Central memory CD8-positive, alpha-beta T cell (primary cell): ENCODE measurements around the gene MRGPRG.
A peak's percentile ranks its signal among the peaks of the same experiment; 100 is the strongest.

Experiments
- ATAC-seq: fragments of 150-1000 bp; cut with Tn5 transposase; replicated peaks from 2 replicates; pipeline ENCODE4 v1.10.0; 2022; ENCODE audit warnings: mild to moderate bottlenecking, moderate FRiP score, moderate number of reproducible peaks; ENCODE audit not compliant: poor library complexity, severe bottlenecking; ENCODE audit errors: extremely low read depth
- DNase-seq, 2 donors: peaks; one replicate each; pipeline ENCODE4 v3.0.0; 2021; ENCODE audit warnings: low spot score in 2 of 2
- H3K27ac Mint-ChIP-seq: one replicate; pipeline ENCODE4 v1.8.0; 2022; ENCODE audit warnings: low read depth, mild to moderate bottlenecking, moderate library complexity, mixed read lengths
- H3K27me3 Mint-ChIP-seq: one replicate; pipeline ENCODE4 v1.8.0; 2022; ENCODE audit warnings: mixed read lengths
- H3K36me3 Mint-ChIP-seq: one replicate; pipeline ENCODE4 v1.8.0; 2022; ENCODE audit warnings: mild to moderate bottlenecking, moderate library complexity, mixed read lengths; ENCODE audit not compliant: insufficient read depth
- H3K4me1 Mint-ChIP-seq: one replicate; pipeline ENCODE4 v1.8.0; 2022; ENCODE audit warnings: mixed read lengths
- H3K4me3 Mint-ChIP-seq: one replicate; pipeline ENCODE4 v1.8.0; 2022; ENCODE audit warnings: mild to moderate bottlenecking, moderate library complexity, mixed read lengths
- H3K9me3 Mint-ChIP-seq: one replicate; pipeline ENCODE4 v1.8.0; 2022; ENCODE audit warnings: mixed read lengths

MRGPRG gene

DNA sequence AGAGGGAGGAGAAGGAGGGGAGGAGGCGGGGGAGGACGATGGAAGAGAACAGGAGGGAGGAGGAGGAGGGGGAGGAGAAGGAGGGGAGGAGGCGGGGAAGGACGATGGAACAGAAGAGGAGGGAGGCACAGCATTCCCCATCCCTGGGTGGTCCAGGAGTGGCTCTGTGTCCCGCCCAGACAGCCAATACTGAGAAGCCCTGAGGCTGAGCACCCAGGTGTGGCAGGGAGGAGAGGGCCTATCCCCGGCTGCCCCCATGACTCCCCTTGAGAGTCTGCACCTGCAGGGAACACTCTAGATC lies 12.9 kb upstream of the MRGPRG start:
- DNase-seq: no peak

DNA sequence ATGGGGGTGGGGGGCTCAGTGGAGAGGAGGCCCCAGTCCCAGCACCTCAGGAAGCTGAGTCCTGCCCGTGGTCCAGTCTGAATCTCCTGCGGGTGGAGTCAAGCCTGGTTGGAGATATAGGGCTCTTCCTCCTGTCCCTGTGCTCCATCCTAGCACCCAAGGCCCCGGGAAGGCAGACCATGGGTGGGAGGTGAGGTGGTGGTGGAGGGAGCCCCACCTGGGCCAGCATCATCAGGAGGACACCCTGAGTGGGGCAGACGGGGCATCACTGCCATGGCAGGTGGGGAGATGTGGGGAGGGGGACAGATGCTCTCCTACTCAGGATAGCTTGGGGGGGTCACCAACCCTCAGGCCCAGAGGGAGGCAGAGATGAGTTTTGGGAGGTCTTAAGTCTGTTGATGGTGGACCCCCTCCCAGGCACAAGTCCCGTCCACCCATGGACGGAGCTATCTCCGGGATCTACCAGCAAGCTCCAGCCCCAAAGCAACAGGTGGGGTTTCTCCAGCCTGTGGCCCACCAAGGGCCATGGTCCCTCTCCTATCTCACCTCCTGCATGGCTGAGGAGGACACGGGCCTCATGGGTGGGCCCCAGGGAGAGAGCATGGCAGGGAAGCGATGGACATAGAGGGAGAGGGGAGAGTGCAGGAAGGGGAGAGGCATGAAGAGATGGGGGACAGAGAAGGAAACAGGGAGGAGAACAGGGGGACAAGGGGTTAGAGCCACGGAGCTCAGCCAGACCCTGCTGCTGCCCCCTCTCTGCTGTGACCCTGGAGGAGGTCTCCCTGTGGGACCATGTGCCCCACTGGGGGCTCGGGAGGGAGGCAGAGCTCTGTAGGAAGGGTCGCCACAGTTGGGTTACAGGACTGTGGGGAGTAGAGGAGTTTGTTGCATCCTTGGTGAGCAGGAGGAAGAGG lies 12.3 kb upstream of the MRGPRG start:
- no peak for DNase-seq
- ATAC-seq: no peak
- H3K27me3 Mint-ChIP-seq: peaks cover 37% of the 10 kb centered on the region
- no peaks in the 10 kb centered on the region for H3K4me1 Mint-ChIP-seq
- no peaks in the 10 kb centered on the region for H3K9me3 Mint-ChIP-seq
- no peak overlapping the region for H3K4me3 Mint-ChIP-seq
- no peak overlapping the region for H3K27ac Mint-ChIP-seq
- H3K36me3 Mint-ChIP-seq: peaks cover 2% of the 10 kb centered on the region

More for the DNA sequence above, 12.9 kb upstream of the MRGPRG start:
- ATAC-seq: no peak
- H3K27me3 Mint-ChIP-seq: peaks cover 31% of the 10 kb centered on the region
- no peak overlapping the region for H3K27ac Mint-ChIP-seq
- peaks cover 2% of the 10 kb centered on the region for H3K36me3 Mint-ChIP-seq
- H3K4me1 Mint-ChIP-seq: no peaks in the 10 kb centered on the region
- H3K4me3 Mint-ChIP-seq: no peak overlapping the region
- no peaks in the 10 kb centered on the region for H3K9me3 Mint-ChIP-seq

DNA sequence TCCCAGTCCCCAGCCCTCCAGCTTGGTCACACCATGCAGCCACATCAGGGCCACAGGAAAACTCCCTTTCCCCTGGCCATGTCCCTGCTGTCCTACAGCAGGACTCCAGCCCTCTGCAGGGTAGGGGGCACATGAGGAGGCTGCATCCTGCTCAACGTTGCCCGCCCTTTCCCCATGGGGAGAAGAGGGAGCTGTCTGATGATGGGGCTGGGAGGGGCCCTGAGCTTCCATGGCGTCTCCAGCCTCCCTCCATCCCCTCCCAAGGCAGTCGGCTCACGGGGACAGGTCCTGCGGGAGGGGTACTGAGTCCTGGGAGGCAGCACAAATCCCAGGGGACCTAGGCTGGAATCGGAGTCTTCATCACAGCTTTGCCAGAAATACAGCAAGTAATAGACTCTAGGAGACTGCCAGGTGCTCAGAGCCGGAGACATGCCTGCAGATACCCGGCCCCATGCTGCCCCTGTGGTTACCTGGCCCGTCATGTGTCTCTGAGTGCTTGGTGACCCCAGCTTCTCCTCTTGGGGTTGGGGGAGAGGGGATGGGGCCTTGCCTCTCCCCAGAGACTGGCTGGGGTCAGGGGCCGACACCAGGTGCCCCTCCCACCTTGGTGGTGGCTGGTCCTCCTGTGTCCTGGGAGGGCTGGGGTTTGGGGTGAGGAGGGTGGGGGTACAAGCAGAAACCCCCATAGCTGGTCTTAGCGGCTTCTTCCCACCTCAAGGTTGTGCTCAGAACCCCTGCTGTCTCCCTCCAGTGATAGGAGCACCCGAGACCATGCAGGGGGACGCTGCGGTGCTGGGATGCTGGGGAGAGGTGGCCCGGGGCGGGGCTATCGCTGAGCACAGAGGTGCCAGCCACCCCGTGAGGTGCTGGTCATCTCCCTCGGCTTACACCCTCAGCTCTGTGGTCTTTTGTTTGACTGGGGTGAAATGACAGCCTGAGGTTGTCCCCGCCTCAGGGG lies 11.3 kb upstream of the MRGPRG start:
- no peak for DNase-seq
- H3K36me3 Mint-ChIP-seq: peaks cover 2% of the 10 kb centered on the region
- no peak for ATAC-seq
- H3K9me3 Mint-ChIP-seq: no peaks in the 10 kb centered on the region
- no peak overlapping the region for H3K27ac Mint-ChIP-seq
- H3K4me3 Mint-ChIP-seq: no peak overlapping the region
- peaks cover 35% of the 10 kb centered on the region for H3K27me3 Mint-ChIP-seq
- no peaks in the 10 kb centered on the region for H3K4me1 Mint-ChIP-seq

DNA sequence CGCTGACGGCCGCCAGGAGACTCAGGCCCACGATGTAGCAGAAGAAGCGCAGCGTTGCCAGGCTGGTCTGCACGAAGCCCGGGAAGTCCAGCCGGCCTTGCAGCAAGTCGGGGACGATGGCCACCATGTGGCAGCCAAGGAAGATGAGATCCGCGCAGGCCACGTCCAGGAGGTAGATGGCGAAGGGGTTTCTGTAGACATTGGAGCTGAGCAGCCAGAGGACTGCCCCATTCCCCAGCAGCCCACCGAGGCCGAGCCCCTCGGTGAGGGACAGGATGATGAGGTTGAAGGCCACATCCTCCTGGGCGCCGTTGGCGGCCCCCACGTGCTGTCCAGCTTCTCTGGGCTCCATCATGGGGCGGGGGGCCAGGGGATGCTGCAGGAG lies 9.8 kb upstream of the MRGPRG start:
- Mint-ChIP-seq H3K27ac (no peak overlapping the region), H3K36me3 (peaks cover 2% of the 10 kb centered on the region), H3K27me3 (peaks cover 44% of the 10 kb centered on the region), H3K4me1 (no peaks in the 10 kb centered on the region), H3K4me3 (no peak overlapping the region), H3K9me3 (no peaks in the 10 kb centered on the region)
- DNase-seq (no peak), ATAC-seq (no peak)

DNA sequence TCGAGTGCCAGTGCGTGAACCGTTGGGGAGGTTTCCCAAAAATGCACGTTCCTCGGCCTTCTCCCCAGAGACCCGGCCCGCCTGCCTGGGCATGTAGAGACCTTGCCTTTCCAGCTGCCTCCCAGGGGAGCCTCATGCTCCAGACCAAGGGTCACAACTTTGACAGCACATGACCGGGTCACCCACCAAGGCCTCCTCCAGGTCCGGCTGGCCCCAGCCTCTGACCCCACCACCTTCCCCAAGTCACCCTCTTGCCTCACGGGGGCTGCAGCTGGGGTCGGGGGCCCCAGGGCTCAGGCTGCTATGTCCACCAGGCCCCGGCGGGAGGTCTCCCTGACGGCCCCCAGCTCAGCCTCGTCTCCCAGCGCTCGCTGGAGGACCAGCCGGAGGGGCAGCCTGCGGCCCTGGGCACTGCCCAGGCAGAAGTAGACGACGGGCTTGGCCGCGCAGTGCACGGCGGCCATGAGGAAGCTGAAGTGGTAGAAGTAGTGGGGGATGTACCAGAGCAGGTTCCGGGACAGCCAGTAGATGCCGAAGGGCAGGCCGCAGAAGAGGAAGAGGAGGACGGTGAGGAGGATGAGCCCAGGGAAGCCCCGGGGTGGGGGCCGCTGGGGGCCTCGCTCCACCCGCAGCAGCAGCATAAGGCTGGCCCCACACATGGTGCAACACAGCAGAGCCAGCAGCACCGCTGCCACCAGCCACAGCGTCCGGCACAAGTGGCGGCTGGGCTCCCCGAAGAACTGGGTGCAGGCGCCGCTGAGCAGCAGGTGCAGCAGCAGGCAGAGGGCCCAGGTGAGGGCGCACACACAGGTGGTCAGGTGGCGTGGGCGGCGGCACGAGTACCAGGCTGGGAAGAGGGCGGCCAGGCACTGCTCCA lies 9.2 kb upstream of the MRGPRG start:
- Mint-ChIP-seq H3K27ac (no peak overlapping the region), H3K9me3 (no peaks in the 10 kb centered on the region), H3K36me3 (peaks cover 2% of the 10 kb centered on the region), H3K27me3 (peaks cover 50% of the 10 kb centered on the region), H3K4me3 (no peak overlapping the region), H3K4me1 (no peaks in the 10 kb centered on the region)
- peak in 1 of 2 donors; percentile 8 for DNase-seq
- no peak for ATAC-seq

DNA sequence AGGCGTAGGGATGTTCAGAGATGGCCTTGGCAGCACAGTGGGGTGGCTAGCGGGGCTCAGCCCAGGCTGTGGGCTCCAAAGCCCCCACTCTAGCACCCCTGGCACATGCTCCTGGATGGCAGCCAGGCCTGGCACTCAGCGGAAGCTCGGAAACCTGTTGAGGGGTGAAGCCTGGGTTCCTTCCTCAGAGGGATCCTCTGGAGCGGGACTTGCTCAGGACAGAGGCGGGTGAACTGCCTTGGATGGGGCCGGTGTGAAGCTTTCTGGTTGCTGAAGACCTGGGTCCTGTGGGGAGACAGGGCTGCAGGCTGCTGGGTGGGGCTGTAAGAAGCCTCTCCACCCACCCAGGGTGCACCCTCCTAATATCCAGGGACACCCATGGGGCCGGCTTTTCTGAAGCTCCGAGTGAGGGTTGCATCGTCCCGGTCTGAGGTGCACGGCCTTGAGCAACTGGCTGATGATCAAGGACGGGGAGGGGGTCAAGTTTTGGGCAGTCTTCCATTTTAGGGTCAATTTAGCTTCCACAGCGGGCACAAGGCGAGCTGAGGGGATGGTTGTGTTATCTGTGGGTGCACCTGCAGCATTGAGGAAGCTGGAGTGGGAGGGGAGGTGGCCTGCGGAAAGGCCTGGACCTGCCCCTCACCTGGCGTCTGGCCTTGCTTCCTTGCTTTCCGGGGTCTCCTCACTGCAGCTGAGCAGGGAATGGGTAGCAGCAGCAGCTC lies 8.4 kb upstream of the MRGPRG start:
- DNase-seq (peak in 1 of 2 donors; percentile 8), ATAC-seq (no peak)
- no peak overlapping the region for H3K27ac Mint-ChIP-seq

DNA sequence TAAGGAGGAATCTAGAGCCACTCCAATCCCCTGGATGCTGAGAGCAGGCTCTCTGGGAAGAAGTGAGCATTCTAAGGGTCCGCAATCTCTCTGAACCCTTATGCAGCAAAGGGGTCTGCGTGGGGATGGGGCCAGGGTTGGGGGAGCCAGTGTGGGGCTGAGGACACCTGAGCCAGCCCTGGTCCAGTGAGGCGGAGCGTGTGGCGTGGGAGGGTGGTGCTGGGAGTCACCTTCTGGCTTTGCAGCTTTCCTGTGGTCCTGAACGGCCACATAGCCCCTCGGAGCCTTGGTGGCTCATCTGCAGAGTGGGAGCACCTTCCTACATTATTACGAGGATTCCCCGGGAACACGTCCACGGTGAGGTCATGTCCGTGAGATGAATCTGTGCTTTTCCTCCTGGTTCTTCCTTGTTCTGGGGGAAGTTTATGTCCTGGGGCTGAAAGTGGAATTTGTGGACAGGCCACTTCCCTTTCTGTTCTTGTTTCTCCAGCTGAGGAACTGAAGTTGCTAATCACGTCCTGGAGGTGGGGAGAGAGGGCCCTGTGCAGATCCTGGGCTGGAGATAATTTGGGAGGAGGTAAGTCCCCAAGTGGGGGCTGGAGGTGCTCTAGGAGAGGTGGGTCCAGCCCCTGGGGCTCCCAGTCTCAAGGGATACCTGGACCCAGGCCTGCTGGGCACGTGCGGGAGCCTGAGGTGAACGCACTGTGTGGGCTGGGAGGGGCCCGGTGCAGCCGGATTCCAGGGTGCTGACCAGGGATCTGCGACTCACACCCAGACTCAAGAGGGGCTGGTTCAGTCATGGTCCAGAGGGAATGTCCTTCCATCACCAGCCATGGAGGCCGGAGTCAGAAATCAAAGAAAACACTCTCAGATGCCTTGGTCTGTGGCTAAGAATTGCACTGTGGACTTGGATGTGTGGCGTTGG lies 7.5 kb upstream of the MRGPRG start:
- DNase-seq: no peak
- no peak for ATAC-seq
- no peaks in the 10 kb centered on the region for H3K4me1 Mint-ChIP-seq
- no peaks in the 10 kb centered on the region for H3K9me3 Mint-ChIP-seq
- peaks cover 63% of the 10 kb centered on the region for H3K27me3 Mint-ChIP-seq
- peaks cover 2% of the 10 kb centered on the region for H3K36me3 Mint-ChIP-seq
- no peak overlapping the region for H3K4me3 Mint-ChIP-seq
- H3K27ac Mint-ChIP-seq: no peak overlapping the region

More for the DNA sequence above, 8.4 kb upstream of the MRGPRG start:
- no peaks in the 10 kb centered on the region for H3K9me3 Mint-ChIP-seq
- no peaks in the 10 kb centered on the region for H3K4me1 Mint-ChIP-seq
- H3K27me3 Mint-ChIP-seq: peaks cover 58% of the 10 kb centered on the region
- no peak overlapping the region for H3K4me3 Mint-ChIP-seq
- H3K36me3 Mint-ChIP-seq: peaks cover 2% of the 10 kb centered on the region

DNA sequence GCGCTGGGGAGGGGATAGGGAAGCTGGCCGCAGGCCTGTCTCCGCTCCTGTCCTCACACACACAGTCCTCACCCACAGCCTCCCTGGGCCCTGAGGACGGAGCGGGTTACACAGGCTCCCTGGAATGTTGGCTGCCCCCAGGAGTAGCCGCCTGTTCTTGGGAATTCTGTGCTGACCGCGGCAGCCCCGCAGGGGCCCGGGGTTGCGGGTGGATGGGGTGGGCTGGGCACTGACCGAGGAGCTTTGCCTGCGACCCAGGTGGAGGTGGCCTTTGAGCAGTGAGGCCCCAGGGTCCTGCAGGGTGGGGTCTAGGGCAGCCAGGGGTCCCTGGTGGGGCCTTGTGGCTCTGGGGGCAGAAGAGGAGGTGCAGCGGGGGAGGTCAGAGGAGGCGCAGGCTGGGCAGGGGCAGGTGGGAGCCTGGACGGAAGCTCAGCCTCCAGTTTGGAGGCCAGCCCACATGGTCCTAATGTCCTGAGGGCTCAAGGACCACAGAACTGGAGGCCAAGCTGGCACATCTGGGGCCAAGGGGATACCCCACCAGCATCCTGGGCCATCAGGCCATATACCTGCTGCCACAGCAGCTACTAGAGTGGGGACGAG lies 6.6 kb upstream of the MRGPRG start:
- DNase-seq: peak in 1 of 2 donors; percentile 7
- no peak overlapping the region for H3K27ac Mint-ChIP-seq
- H3K27me3 Mint-ChIP-seq: peaks cover 69% of the 10 kb centered on the region
- H3K4me1 Mint-ChIP-seq: no peaks in the 10 kb centered on the region
- no peaks in the 10 kb centered on the region for H3K9me3 Mint-ChIP-seq
- no peak for ATAC-seq
- no peak overlapping the region for H3K4me3 Mint-ChIP-seq
- H3K36me3 Mint-ChIP-seq: peaks cover 2% of the 10 kb centered on the region

DNA sequence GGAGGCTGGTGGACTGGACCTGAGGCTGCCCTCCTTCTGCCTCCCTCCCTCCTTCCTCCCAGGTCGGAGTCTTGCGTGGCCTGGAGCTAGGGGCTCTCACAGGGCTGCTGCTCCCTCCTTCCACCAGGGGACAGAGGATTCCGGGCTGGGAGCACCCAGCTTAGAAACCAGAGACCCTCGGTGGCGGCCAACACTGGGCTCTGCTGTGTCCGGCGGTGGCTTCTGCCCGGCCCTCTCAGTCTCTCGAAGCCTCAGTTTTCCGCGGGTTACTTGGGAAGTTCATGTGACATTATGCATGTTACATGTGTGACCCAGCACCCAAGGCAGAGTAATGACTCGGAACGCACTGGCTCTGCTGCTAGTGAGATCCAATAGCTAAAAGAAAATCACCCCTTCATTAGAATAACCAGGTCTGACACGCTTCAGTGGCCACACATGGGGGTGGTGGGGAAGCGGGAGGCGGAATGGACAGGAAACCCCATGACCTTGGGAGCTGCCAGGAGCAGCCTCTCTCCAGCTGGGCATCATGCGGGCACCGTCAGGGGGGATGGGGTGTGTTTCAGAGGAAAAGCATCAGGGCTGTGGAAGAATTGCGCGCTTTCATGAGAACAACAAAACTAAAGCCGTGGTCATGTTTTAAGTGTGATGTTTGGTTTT lies 5.9 kb upstream of the MRGPRG start:
- Mint-ChIP-seq H3K9me3 (no peaks in the 10 kb centered on the region), H3K36me3 (peaks cover 2% of the 10 kb centered on the region), H3K4me1 (no peaks in the 10 kb centered on the region), H3K4me3 (no peak overlapping the region), H3K27ac (no peak overlapping the region), H3K27me3 (peaks cover 69% of the 10 kb centered on the region)
- ATAC-seq (no peak), DNase-seq (peak in 1 of 2 donors; percentile 5)

DNA sequence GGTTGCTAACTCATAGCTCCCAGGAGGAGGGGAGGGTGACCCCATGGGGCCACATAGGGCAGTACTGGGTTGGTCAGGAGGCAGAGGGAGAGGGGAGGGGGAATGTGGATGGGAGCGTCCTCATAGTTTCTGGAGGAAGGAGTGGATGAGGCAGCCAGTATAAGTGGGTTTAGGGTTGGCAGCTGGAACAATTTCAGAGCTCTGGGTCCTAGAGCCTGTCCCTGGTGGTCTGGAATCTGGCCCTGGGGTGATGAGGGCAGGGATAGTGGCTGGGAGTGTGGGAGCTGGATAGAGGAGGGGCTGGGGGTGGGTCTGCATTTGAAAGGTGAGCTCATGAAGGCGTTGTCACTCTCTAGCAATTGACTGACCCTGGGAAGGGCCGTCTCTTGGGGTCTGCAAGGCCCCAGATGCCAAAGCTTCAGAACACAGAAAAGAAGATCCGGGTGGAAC lies 5.3 kb upstream of the MRGPRG start:
- H3K9me3 Mint-ChIP-seq: no peaks in the 10 kb centered on the region
- peaks cover 69% of the 10 kb centered on the region for H3K27me3 Mint-ChIP-seq

More for the DNA sequence above, 5.3 kb upstream of the MRGPRG start:
- DNase-seq: no peak
- Mint-ChIP-seq H3K27ac (no peak overlapping the region), H3K36me3 (peaks cover 2% of the 10 kb centered on the region), H3K4me1 (no peaks in the 10 kb centered on the region), H3K4me3 (no peak overlapping the region)
- ATAC-seq: no peak
